Esophagus squamous epithelium (tissue), 5 donors: Measurements from ENCODE around the gene LDLRAD4. TPM values are rescaled to one million over a fixed set of nuclear protein-coding genes. Genes with fewer than 3 reads are reported as not detected.

Experiments
- DNase-seq: peaks from one replicate; lab custom pipeline; 2025; lab: John Stamatoyannopoulos, UW
- H3K27ac ChIP-seq, 4 donors: fragments of 200-600 bp; sonication (generic); one replicate each; pipeline ENCODE4 v1.5.1; 2016 to 2019; ENCODE audit warnings: mild to moderate bottlenecking in 1 of 4
- H3K27me3 ChIP-seq, 4 donors: fragments of 200-600 bp; sonication (generic); 1 replicate in 3 of 4; 2 replicates in 1 of 4; pipeline versions ENCODE4 v1.5.1 to v1.6.0; 2017 to 2021; ENCODE audit warnings: antibody characterized with exemption in 1 of 4
- H3K36me3 ChIP-seq, 3 donors: fragments of 200-600 bp; sonication (generic); one replicate each; pipeline ENCODE4 v1.5.1; 2016 to 2019
- H3K4me1 ChIP-seq, 3 donors: fragments of 200-600 bp; sonication (generic); one replicate each; pipeline ENCODE4 v1.5.1; 2017 to 2019
- H3K4me3 ChIP-seq, 4 donors: fragments of 200-600 bp; sonication (generic); 1 replicate in 3 of 4; 2 replicates in 1 of 4; pipeline ENCODE4 v1.5.1; 2016 to 2019; ENCODE audit warnings: mild to moderate bottlenecking in 2 of 4, moderate library complexity in 1 of 4
- H3K9me3 ChIP-seq, 3 donors: fragments of 200-600 bp; sonication (generic); one replicate each; pipeline ENCODE4 v1.5.1; 2016 to 2019
- POLR2A ChIP-seq, 4 donors: fragments of 450-650 bp; IDR thresholded peaks; one replicate each; pipeline ENCODE4 v1.6.1; 2017; ENCODE audit warnings: antibody characterized with exemption in 4 of 4, mild to moderate bottlenecking in 4 of 4, moderate library complexity in 3 of 4
- WGBS, 2 donors: methylation state at CpG; one replicate each; pipeline ENCODE4 v1.1.5; 2018; 5-methylcytosine and 5-hydroxymethylcytosine counted together
- intact Hi-C: fragments of 100-400 bp; cut with DNase I; formaldehyde crosslinking; loops from one replicate; pipeline ENCODE4 v1.15.0; 2022
- total RNA-seq, 4 donors: library from RNA; depleted of rRNA; stranded (reverse); fragments of >200 nt; gene quantifications; one replicate each; pipeline ENCODE4 v1.1.0, GENCODE V29; 2016
- TF ChIP-seq, protein P1 (sequence below), 6 experiments: fragments of 450-650 bp in 4 of 6; fragments of 200-600 bp in 2 of 6; sonication (generic) in 2 of 6; IDR thresholded peaks; one replicate each; pipeline ENCODE4 v1.5.1; 2016 to 2019; ENCODE audit warnings: antibody characterized with exemption in 6 of 6, mild to moderate bottlenecking in 4 of 6, moderate library complexity in 4 of 6
- donor health status: DM: yes; HTN: yes; CAD: no.

LDLRAD4 gene
- total RNA-seq, 4 donors from 2014 or later = 0.91 to 17.9 (median 6.8) TPM

DNA sequence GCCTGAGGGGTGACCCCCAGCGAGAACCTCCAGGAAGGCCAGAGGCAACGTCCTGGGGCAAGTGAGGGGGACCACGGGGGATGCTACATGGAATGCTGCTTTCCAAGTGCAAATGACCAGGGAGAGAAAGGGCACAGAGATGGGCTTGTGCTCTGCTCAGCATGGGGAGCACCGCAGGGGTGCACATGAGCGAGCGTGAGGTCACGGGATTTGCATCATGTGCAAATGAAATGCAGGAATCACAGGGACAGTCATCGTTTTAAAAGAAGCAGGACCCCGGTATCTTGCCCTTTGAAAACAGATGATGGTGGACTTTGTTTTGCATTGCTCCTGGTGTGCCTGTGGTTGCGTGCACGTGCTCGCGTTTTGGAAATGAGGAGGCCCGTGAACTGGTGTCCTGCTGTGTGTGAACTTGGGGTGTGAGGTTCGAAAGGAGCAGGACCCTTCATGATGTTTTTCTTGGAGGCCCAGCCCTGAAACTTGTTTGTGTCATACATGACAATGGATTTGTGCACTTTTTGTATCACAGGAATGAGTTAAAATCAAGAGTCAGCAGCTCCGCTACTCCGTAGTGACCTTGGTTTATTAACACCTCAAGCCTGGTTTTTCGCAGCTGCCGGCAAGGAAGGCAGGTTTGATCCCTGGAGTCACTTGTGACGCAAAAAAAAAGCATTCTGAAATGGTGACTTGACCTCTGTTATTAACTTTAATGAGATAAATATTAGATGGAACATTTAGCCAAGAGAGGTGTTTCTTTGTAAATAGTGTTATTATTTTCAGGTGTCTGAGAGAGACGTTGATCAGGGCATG lies 234.5 kb downstream of the LDLRAD4 start:
- intact Hi-C loops = no loop called here
- Histone ChIP-seq H3K9me3 (no peaks in the 10 kb centered on the region), H3K36me3 (no peaks in the 10 kb centered on the region), H3K27ac (no peak overlapping the region), H3K27me3 (no peaks in the 10 kb centered on the region), H3K4me3 (no peak overlapping the region), H3K4me1 (peaks cover 7 to 27% (median 15%) of the 10 kb centered on the region in 3 donors)
- 65 to 66% methylated on average over 19 to 20 of the region's 21 CpGs for WGBS, 2 donors
- DNase-seq = no peak
- TF ChIP-seq POLR2A (IDR thresholded peaks at IDR 0.05) = no peak
- TF ChIP-seq, protein P1, sequence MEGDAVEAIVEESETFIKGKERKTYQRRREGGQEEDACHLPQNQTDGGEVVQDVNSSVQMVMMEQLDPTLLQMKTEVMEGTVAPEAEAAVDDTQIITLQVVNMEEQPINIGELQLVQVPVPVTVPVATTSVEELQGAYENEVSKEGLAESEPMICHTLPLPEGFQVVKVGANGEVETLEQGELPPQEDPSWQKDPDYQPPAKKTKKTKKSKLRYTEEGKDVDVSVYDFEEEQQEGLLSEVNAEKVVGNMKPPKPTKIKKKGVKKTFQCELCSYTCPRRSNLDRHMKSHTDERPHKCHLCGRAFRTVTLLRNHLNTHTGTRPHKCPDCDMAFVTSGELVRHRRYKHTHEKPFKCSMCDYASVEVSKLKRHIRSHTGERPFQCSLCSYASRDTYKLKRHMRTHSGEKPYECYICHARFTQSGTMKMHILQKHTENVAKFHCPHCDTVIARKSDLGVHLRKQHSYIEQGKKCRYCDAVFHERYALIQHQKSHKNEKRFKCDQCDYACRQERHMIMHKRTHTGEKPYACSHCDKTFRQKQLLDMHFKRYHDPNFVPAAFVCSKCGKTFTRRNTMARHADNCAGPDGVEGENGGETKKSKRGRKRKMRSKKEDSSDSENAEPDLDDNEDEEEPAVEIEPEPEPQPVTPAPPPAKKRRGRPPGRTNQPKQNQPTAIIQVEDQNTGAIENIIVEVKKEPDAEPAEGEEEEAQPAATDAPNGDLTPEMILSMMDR (IDR thresholded peaks at IDR 0.05) = no peak

DNA sequence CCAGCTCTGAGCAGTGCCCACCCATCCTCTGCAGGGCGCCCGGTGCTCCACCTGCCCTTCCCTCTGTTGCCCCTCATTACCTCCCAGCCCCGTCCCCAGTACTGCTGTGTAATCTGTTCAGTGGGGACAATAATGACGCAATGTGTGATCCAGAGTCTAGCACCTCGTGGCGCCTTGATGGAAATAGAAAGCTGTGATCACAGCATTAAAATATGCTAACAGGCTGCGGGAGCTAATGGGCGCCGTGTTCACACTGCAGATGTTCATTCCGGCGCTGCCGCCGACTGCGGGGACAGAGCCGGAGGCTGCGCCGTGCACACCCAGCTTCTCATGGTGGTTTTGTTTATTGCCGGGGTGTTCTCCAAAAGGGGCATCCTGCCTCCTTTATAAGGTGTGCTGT lies 235.2 kb downstream of the LDLRAD4 start:
- DNase-seq = no peak
- Histone ChIP-seq H3K9me3 (no peaks in the 10 kb centered on the region), H3K36me3 (no peaks in the 10 kb centered on the region), H3K27ac (no peak overlapping the region), H3K27me3 (no peaks in the 10 kb centered on the region), H3K4me3 (no peak overlapping the region), H3K4me1 (peaks cover 7 to 26% (median 15%) of the 10 kb centered on the region in 3 donors)
- WGBS, 2 donors = 79 to 93% methylated on average over 14 to 16 of the region's 18 CpGs
- intact Hi-C loops = no loop called here
- TF ChIP-seq, protein P1 (IDR thresholded peaks at IDR 0.05) = no peak
- TF ChIP-seq POLR2A (IDR thresholded peaks at IDR 0.05) = no peak

GRCh38 chr18:13454363-13455150 lies 236.0 kb downstream of the LDLRAD4 start:
- Histone ChIP-seq H3K27ac (no peak overlapping the region), H3K27me3 (no peaks in the 10 kb centered on the region), H3K4me1 (peaks cover 7 to 26% (median 15%) of the 10 kb centered on the region in 3 donors), H3K9me3 (no peaks in the 10 kb centered on the region), H3K36me3 (no peaks in the 10 kb centered on the region), H3K4me3 (no peak overlapping the region)
- DNase-seq = no peak
- no peak for TF ChIP-seq POLR2A (IDR thresholded peaks at IDR 0.05)
- TF ChIP-seq, protein P1 (IDR thresholded peaks at IDR 0.05) = no peak
- 86 to 92% methylated on average over 7 to 10 of the region's 12 CpGs for WGBS, 2 donors
- intact Hi-C loops = no loop called here

DNA sequence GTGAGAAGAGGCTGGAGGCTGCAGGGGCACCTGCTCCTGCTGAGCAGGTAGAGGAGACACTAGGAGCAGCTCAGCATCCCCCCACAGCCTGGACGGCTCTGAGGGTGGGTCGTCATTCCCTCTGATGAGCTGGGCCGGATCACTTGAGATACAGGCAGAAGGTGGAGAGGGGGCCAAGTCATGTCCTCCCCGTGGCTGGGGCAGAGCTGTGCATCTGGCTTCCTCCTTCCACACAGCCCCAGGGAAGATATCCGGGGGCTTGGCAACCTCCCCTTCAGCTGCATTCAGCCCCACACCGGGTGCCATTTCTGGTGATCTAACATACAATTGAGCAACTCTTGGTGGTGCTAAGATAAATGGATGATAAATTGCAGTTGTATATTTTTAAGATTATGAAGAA lies 236.9 kb downstream of the LDLRAD4 start:
- TF ChIP-seq POLR2A (IDR thresholded peaks at IDR 0.05) = no peak
- TF ChIP-seq, protein P1 (IDR thresholded peaks at IDR 0.05) = no peak
- Histone ChIP-seq H3K9me3 (no peaks in the 10 kb centered on the region), H3K27ac (no peak overlapping the region), H3K4me3 (no peak overlapping the region), H3K36me3 (no peaks in the 10 kb centered on the region), H3K27me3 (no peaks in the 10 kb centered on the region), H3K4me1 (peaks cover 7 to 26% (median 15%) of the 10 kb centered on the region in 3 donors)
- no peak for DNase-seq
- 48 to 55% methylated on average over 4 to 6 of the region's 6 CpGs for WGBS, 2 donors
- intact Hi-C loops = no loop called here
